GM12865 (cell line): Measurements from ENCODE around the gene GRSF1.

Experiments
- DNase-seq: peaks from one replicate; pipeline ENCODE4 v3.0.0; 2010; ENCODE audit warnings: low read depth
- H3K4me3 ChIP-seq: 2 replicates; pipeline ENCODE4 v1.5.1; 2011; ENCODE audit warnings: mild to moderate bottlenecking, low read depth, low read length, control low read depth
- CTCF ChIP-seq: IDR thresholded peaks from 2 replicates; pipeline ENCODE4 v1.5.1; 2011; ENCODE audit warnings: low read length, control low read depth, low read depth, inconsistent platforms; ENCODE audit not compliant: insufficient read depth; ENCODE audit errors: missing control alignments

Gene GRSF1

GRCh38 chr4:70768301-70768948 lies 71.3 kb downstream of the GRSF1 start:
- no peak for TF ChIP-seq CTCF
- no peak overlapping the region for H3K4me3 ChIP-seq
- no peak for DNase-seq
